NCI-H1694 (cell line): Measurements from ENCODE around the gene LGALS3.

Experiments
- DNase-seq: peaks from one replicate; lab custom pipeline; 2025; lab: John Stamatoyannopoulos, UW

The LGALS3 gene

DNA sequence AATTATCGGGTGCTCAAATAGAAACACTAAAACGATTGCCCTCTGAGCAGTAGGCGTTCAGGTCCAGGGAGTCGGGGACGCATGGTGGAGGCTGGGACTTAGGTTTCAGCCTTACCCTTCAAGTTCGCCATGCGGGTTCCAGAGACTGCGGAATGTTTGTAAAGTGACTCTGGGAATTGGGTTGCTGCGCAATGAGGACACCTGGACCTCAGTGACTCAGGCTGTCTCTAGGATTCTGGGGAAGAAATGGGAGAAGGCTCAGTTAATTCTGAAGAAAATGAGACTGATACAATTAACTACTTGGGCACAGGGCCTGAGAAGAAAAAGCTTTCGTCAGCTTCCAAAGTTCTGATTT, 1.1 kb downstream of the LGALS3 start:
- no peak for DNase-seq

DNA sequence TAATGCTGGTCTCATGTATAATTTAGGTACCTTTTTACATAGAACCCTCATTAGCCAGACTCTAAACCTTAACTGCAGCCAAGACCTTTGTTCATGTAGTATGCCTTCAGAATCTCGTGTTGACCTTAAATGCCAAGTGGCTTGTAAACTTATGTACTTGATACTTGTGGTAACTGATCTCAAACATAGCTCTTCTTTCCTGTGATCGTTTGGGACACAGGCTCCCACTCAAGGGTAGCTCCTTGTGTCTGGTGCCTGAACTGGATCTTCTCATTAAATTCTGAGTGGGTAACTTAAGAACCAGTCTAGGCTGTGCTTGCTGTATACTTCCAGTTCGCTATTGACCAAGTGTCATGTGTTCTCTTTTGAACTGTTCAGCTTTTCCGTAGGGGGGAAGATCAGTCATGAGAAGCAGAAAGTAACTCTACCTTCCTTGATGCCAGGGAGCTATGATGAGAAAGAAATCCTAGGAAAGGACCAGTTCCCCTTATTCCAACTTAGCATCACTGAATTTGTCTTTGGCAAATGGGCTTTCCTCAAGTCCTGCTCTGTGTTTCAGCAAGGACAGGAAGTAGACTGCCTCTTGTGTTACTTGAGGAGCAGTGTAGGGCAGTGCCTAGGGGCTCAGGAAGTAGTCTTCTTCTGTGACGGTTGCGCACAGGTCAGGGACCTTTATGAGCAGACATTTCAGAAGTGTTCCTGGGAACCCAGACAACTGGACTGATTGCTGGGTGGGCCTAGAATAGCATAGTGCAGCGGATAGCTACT, 2.5 kb downstream of the LGALS3 start:
- no peak for DNase-seq

DNA sequence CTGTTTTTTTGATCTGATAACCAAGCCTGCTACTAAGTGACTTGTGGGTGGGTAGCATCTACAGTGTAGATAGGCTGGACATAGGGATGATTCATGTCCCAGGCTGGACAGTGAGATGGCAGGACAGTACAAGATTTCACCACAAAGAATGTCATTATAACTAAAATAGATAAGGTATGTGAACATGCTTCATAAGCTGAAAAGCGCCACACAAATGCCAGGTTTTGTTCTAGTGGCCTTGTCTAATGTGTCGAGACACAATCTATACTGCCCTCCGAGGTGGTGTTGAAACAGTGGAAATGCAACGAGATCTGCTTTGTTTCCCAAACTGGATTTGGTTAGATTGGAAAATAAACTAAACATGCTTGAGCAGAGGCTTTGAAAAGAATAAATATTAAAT, 4.4 kb downstream of the LGALS3 start:
- no peak for DNase-seq

DNA sequence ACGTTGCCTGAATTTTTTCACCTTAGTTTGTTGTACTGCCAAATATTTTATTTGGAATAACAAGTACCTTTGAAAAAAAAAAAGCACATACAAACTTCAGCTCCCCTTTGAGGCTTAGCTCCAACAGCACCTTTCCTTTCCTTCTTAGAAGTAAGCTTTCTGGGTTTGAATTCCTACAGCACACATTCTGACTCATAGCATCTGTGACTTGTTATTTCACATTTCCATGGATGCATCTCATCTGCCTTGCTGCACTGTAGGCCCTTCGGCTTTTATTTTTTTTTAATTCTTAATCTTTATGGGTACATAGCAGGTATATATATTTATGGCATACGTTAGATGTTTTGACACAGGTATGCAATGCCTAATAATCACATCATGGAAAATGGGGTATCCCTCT, 7.2 kb downstream of the LGALS3 start:
- DNase-seq: no peak

DNA sequence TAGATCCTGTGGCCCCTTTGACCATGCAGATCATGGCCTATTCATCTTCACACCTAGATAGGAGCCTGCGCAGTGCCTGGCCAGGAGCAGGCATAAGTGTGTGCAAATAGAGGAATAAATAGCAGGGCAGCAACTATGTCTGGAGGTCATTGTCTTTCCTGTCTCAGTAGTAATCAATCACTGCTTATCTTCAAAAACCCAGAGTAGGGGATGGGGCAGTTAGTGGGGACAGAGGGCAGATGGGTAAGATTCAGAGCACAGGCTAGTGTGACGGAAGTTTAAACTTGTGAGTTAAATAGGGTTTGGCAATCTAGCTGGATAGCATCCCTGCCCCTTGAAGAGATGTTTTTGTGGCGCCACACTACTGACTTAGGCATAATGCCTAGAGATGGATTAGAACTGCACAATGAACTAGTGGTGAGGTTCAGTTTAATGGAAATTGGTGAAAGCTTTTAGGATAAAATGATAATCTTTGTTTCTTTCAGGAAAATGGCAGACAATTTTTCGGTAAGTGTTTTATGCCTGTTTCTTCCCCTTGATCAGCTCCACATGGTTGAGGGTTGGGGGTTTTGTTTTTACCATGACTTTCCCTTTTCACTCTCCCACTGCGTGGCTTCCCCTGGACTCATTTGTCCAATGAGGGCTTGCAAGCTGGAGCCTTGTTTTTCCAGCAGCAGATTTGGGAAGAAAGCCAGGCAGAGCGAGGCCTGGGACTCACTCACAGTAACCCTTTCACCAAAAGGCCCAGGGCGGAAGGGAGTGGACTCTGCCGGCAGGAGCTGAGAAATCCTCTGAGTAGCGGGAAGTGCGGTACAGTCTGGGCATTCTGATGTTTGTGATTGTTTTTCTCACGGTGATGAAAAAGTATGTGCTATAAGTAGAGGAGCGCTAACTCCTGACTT, 8.1 kb downstream of the LGALS3 start:
- DNase-seq: no peak

DNA sequence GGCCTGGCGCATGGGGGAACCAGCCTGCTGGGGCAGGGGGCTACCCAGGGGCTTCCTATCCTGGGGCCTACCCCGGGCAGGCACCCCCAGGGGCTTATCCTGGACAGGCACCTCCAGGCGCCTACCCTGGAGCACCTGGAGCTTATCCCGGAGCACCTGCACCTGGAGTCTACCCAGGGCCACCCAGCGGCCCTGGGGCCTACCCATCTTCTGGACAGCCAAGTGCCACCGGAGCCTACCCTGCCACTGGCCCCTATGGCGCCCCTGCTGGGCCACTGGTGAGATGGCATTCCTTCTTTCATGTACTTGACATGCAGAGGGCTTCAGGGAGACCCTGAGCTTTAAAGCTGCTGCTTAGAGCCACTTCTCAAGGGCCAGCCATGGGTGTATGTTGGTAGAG, 9.0 kb downstream of the LGALS3 start:
- DNase-seq: no peak

GRCh38 chr14:55139141-55139540, 10.1 kb downstream of the LGALS3 start:
- no peak for DNase-seq

GRCh38 chr14:55139696-55140509, 10.9 kb downstream of the LGALS3 start:
- no peak for DNase-seq

- DNase-seq: no peak
Measured at GRCh38 chr14:55141825-55142224, 12.8 kb downstream of the LGALS3 start.

- DNase-seq: no peak
Measured at GRCh38 chr14:55142466-55142865, 13.4 kb downstream of the LGALS3 start.

- DNase-seq: no peak
Measured at GRCh38 chr14:55146425-55146824, 17.4 kb downstream of the LGALS3 start.

DNA sequence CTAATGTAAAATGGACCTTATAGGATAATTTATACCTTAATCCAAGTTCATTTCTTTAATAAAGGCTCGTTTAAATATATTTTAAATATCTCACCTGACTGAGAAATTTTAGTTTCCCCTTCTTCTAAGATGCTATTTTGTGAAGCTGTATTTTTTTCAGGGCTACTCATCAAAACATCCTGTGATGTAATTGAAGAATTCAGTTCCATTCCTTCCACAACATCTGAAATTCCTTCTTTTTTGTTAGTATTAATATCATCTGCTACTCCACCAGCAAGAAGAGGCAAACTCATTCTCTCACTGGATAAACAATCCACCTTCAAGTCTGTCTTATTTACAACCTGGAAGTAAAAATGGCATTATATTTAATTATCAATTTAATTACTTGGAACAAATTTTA, 22.5 kb downstream of the LGALS3 start:
- no peak for DNase-seq

DNA sequence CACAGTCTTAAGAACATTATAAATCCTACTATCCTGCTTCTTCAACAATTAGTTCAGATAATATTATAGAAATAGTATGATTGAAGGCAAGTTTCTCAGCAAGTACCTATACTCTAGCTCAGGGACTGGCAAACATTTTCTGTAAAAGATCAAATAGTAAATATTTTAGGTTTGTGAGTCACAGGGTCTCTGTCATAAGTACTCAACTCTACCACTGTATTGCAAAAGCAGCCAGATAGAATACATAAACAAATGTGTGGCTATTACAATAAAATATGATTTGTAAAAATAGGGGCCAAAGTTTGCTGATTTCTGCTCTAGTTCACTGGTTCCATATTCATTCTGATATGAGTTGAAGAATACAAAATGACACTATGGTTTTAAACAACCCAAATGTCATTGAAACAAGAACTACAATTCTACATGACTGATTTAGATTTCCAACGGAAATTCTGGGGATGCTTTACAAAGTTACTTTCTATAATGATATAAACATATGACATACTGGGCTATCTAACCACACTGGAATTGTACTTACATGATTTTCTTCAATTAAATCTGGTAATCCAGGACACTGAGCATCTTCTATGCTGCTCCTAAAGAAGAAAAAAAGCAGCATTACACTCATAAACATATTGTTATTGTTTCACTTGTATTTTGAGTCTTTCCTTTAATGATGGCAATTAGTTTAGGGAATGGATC, 23.2 kb downstream of the LGALS3 start:
- no peak for DNase-seq

- peak; percentile 30 for DNase-seq
Measured at GRCh38 chr14:55153951-55154350, 24.9 kb downstream of the LGALS3 start.

- DNase-seq: no peak
Measured at GRCh38 chr14:55157080-55157479, 28.0 kb downstream of the LGALS3 start.

DNA sequence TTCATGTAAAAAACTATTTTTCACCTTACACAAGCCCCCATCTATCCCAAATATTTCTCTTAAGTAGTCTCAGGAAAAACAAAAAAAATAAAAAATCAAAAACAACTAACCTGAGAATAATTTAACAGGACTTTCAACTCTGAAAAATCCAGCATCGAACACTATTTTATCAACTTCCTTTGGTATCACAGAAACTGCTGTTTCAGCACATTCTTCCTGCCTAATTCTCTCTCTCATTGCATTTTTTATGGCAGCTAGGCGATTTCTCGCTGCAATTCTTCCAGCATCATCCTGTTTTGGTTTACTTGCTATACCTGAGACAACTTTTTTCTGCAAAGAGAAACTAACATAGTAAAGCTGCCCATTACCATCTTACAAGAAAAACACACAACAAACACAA, 29.4 kb downstream of the LGALS3 start:
- no peak for DNase-seq

GRCh38 chr14:55160989-55161388, 31.9 kb downstream of the LGALS3 start:
- DNase-seq: peak; percentile 61

GRCh38 chr14:55170526-55170925, 41.5 kb downstream of the LGALS3 start:
- DNase-seq: no peak

DNA sequence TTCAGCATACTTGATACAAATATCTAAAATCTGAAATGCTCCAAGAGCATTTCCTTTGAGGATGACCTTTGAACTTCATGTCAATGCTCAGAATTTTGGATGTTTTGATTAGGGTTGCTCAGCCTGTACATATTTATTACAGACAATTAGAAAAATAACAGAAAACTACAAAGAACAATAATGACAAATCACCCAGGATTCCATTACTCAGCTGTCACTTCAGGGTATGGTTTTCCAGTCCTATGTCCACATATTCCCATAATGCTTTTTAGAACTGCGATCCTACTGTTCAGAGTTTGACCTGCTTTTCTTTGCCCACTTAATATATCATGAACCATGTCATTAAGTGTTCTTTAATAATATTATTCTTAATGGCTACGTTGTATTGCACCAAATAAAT, 51.0 kb downstream of the LGALS3 start:
- DNase-seq: no peak

DNA sequence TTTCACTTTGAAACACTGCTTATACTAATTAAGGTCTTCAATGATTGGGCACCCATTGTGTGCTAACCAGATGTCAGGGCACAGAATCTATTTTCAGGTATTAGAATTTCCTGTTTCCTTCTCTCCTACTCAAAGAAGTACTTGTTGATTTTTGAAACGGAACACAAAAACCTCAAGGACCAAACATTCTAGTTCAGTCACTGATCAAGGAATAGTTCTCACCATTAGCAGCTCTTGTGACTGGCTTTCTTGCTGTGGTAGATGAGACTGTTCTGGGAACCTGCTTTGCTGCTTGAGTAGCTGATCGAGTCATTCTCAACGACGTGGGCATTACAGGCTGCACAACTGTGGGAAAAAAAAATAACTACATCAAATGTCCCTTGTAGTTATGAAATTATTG, 51.4 kb downstream of the LGALS3 start:
- DNase-seq: no peak

- DNase-seq: no peak
Measured at GRCh38 chr14:55188686-55189295, 59.7 kb downstream of the LGALS3 start.

- no peak for DNase-seq
Measured at GRCh38 chr14:55190906-55191202, 61.8 kb downstream of the LGALS3 start.
